Activated CD4-positive, alpha-beta T cell treated with anti-CD3 and anti-CD28 coated beads, Interleukin-2, amount 10 ng/mL, durations not matched to agents 7 days and 5 days (primary cell): ENCODE results near the gene MORN1. TPM values are rescaled to one million over a fixed set of nuclear protein-coding genes. Genes with fewer than 3 reads are reported as not detected.

Experiments used
- CTCF ChIA-PET: fragments of 350-600 bp; sonication (Branson Sonifier 250); formaldehyde crosslinking; loops from one replicate; lab custom pipeline; 2021; ENCODE audit warnings: antibody characterized with exemption; lab: Charles Lee
- POLR2A ChIA-PET: fragments of 350-600 bp; sonication (Branson Sonifier 250); formaldehyde crosslinking; loops from one replicate; lab custom pipeline; 2021; ENCODE audit warnings: antibody characterized with exemption; lab: Charles Lee
- DNase-seq: peaks from one replicate; pipeline ENCODE4 v3.0.0-alpha.2; 2020
- H3K27ac Mint-ChIP-seq: one replicate; pipeline ENCODE4 v1.8.0; 2021; ENCODE audit warnings: mild to moderate bottlenecking, moderate library complexity, mixed read lengths
- H3K27me3 Mint-ChIP-seq: one replicate; pipeline ENCODE4 v1.8.0; 2021; ENCODE audit warnings: mixed read lengths
- H3K36me3 Mint-ChIP-seq: one replicate; pipeline ENCODE4 v1.8.0; 2021; ENCODE audit warnings: low read depth, mixed read lengths
- H3K4me1 Mint-ChIP-seq: one replicate; pipeline ENCODE4 v1.8.0; 2021; ENCODE audit warnings: mixed read lengths
- H3K4me3 Mint-ChIP-seq: one replicate; pipeline ENCODE4 v1.8.0; 2021; ENCODE audit warnings: mild to moderate bottlenecking, moderate library complexity, mixed read lengths
- H3K9me3 Mint-ChIP-seq: one replicate; pipeline ENCODE4 v1.8.0; 2021; ENCODE audit warnings: mixed read lengths
- total RNA-seq, 2 experiments: library from RNA; stranded (reverse); gene quantifications; one replicate each; pipeline ENCODE4 v1.2.3, GENCODE V29; 2021

Gene MORN1
- total RNA-seq, 2 experiments from 2014 or later: 6.7 to 8.1 TPM

GRCh38 chr1:2279817-2280216, 111.5 kb downstream of the MORN1 start:
- H3K4me3 Mint-ChIP-seq: no peak overlapping the region
- POLR2A ChIA-PET: no interaction called here

GRCh38 chr1:2279210-2279639, 112.1 kb downstream of the MORN1 start:
- Mint-ChIP-seq H3K9me3 (no peaks in the 10 kb centered on the region), H3K4me1 (peaks cover 31% of the 10 kb centered on the region), H3K4me3 (no peak overlapping the region), H3K27ac (peak overlapping the region; percentile 50), H3K27me3 (no peaks in the 10 kb centered on the region), H3K36me3 (peaks cover 14% of the 10 kb centered on the region)
- ChIA-PET POLR2A (no interaction called here), CTCF (no interaction called here)
- no peak for DNase-seq

More at GRCh38 chr1:2279817-2280216, 111.5 kb downstream of the MORN1 start:
- H3K4me1 Mint-ChIP-seq: peaks cover 31% of the 10 kb centered on the region
- CTCF ChIA-PET: interaction anchor here (0.6 kb wide), 1 partner anchor 503 kb away, joined by 4 read pairs; no protein-coding TSS in a partner anchor
- DNase-seq: no peak
- H3K27ac Mint-ChIP-seq: no peak overlapping the region
- peaks cover 14% of the 10 kb centered on the region for H3K36me3 Mint-ChIP-seq
- no peaks in the 10 kb centered on the region for H3K27me3 Mint-ChIP-seq
- no peaks in the 10 kb centered on the region for H3K9me3 Mint-ChIP-seq

- H3K4me1 Mint-ChIP-seq: peaks cover 31% of the 10 kb centered on the region
- CTCF ChIA-PET: no interaction called here
- DNase-seq: no peak
- H3K27me3 Mint-ChIP-seq: no peaks in the 10 kb centered on the region
- no peak overlapping the region for H3K4me3 Mint-ChIP-seq
- H3K36me3 Mint-ChIP-seq: peaks cover 14% of the 10 kb centered on the region
- H3K9me3 Mint-ChIP-seq: no peaks in the 10 kb centered on the region
- POLR2A ChIA-PET: no interaction called here
- no peak overlapping the region for H3K27ac Mint-ChIP-seq
These were observed 112.7 kb downstream of the MORN1 start for GRCh38 chr1:2278591-2279209.

- Mint-ChIP-seq H3K9me3 (no peaks in the 10 kb centered on the region), H3K27ac (no peak overlapping the region), H3K27me3 (no peaks in the 10 kb centered on the region), H3K36me3 (peaks cover 13% of the 10 kb centered on the region), H3K4me3 (no peak overlapping the region), H3K4me1 (peaks cover 31% of the 10 kb centered on the region)
- DNase-seq: no peak
- CTCF ChIA-PET: no interaction called here
- POLR2A ChIA-PET: no interaction called here
These were observed 113.4 kb downstream of the MORN1 start for GRCh38 chr1:2277741-2278488.

- no peaks in the 10 kb centered on the region for H3K27me3 Mint-ChIP-seq
- no peak overlapping the region for H3K27ac Mint-ChIP-seq
These were observed 114.4 kb downstream of the MORN1 start for GRCh38 chr1:2276803-2277580.

GRCh38 chr1:2275796-2276536, 115.4 kb downstream of the MORN1 start:
- POLR2A ChIA-PET: no interaction called here
- Mint-ChIP-seq H3K27me3 (no peaks in the 10 kb centered on the region), H3K9me3 (no peaks in the 10 kb centered on the region), H3K4me1 (peaks cover 33% of the 10 kb centered on the region), H3K4me3 (no peak overlapping the region), H3K27ac (peak overlapping the region; percentile 9), H3K36me3 (peaks cover 13% of the 10 kb centered on the region)
- CTCF ChIA-PET: interaction anchor here (1.1 to 1.4 kb wide), 3 partner anchors 10 to 69 kb away, joined by 3 to 5 read pairs (median 3); no protein-coding TSS in a partner anchor
- no peak for DNase-seq

More at GRCh38 chr1:2276803-2277580, 114.4 kb downstream of the MORN1 start:
- CTCF ChIA-PET: interaction anchor here (0.7 to 1.4 kb wide), 4 partner anchors 10 to 70 kb away, joined by 3 to 5 read pairs (median 3); no protein-coding TSS in a partner anchor
- H3K4me3 Mint-ChIP-seq: no peak overlapping the region
- no peak for DNase-seq
- POLR2A ChIA-PET: no interaction called here
- no peaks in the 10 kb centered on the region for H3K9me3 Mint-ChIP-seq
- H3K4me1 Mint-ChIP-seq: peaks cover 32% of the 10 kb centered on the region
- H3K36me3 Mint-ChIP-seq: peaks cover 13% of the 10 kb centered on the region

- H3K36me3 Mint-ChIP-seq: peaks cover 13% of the 10 kb centered on the region
- H3K9me3 Mint-ChIP-seq: no peaks in the 10 kb centered on the region
- ChIA-PET POLR2A (no interaction called here), CTCF (no interaction called here)
- no peak overlapping the region for H3K4me3 Mint-ChIP-seq
- H3K27ac Mint-ChIP-seq: no peak overlapping the region
- DNase-seq: no peak
- peaks cover 33% of the 10 kb centered on the region for H3K4me1 Mint-ChIP-seq
- H3K27me3 Mint-ChIP-seq: no peaks in the 10 kb centered on the region
These were observed 116.4 kb downstream of the MORN1 start for GRCh38 chr1:2274929-2275475.

- Mint-ChIP-seq H3K36me3 (peaks cover 13% of the 10 kb centered on the region), H3K4me1 (peaks cover 32% of the 10 kb centered on the region), H3K4me3 (no peak overlapping the region), H3K27ac (no peak overlapping the region), H3K9me3 (no peaks in the 10 kb centered on the region), H3K27me3 (no peaks in the 10 kb centered on the region)
- POLR2A ChIA-PET: no interaction called here
- DNase-seq: no peak
- CTCF ChIA-PET: no interaction called here
These were observed 117.0 kb downstream of the MORN1 start for GRCh38 chr1:2274231-2274928.

GRCh38 chr1:2273401-2274090, 117.8 kb downstream of the MORN1 start:
- Mint-ChIP-seq H3K9me3 (no peaks in the 10 kb centered on the region), H3K27me3 (no peaks in the 10 kb centered on the region), H3K4me1 (peaks cover 32% of the 10 kb centered on the region), H3K36me3 (peaks cover 13% of the 10 kb centered on the region), H3K27ac (no peak overlapping the region), H3K4me3 (no peak overlapping the region)
- CTCF ChIA-PET: no interaction called here
- no peak for DNase-seq
- POLR2A ChIA-PET: no interaction called here

- CTCF ChIA-PET: no interaction called here
These were observed 118.5 kb downstream of the MORN1 start for GRCh38 chr1:2272686-2273400.

More at GRCh38 chr1:2272686-2273400, 118.5 kb downstream of the MORN1 start:
- H3K36me3 Mint-ChIP-seq: peaks cover 12% of the 10 kb centered on the region
- no peaks in the 10 kb centered on the region for H3K9me3 Mint-ChIP-seq
- H3K4me3 Mint-ChIP-seq: no peak overlapping the region
- H3K27me3 Mint-ChIP-seq: no peaks in the 10 kb centered on the region
- peaks cover 32% of the 10 kb centered on the region for H3K4me1 Mint-ChIP-seq
- no peak overlapping the region for H3K27ac Mint-ChIP-seq
- no peak for DNase-seq
- POLR2A ChIA-PET: no interaction called here
